ENCODE measurements around the gene CDH4.

The CDH4 gene

GRCh38 chr20:61280217-61280980, 28.3 kb downstream of the CDH4 start:
- TF ChIP-seq FOXM1 (IDR thresholded peaks at IDR 0.05; ENCODE audit: borderline replicate concordance, low read depth) (no peak), TCF12 (IDR thresholded peaks at IDR 0.05; ENCODE audit: low read depth) (no peak), CREB1 (IDR thresholded peaks at IDR 0.05; ENCODE audit: low read depth) (no peak), MAX (IDR thresholded peaks at IDR 0.05) (no peak), RAD21 (IDR thresholded peaks at IDR 0.05; ENCODE audit: low read depth) (no peak), ZBTB7A (IDR thresholded peaks at IDR 0.05; ENCODE audit: low read depth) (no peak), EGR1 (IDR thresholded peaks at IDR 0.05) (no peak), TEAD4 (IDR thresholded peaks at IDR 0.05) (no peak), NFIC (IDR thresholded peaks at IDR 0.05) (no peak), REST (IDR thresholded peaks at IDR 0.05; ENCODE audit: low read depth) (no peak), YY1 (IDR thresholded peaks at IDR 0.05; ENCODE audit: low read depth) (no peak), TAF1 (IDR thresholded peaks at IDR 0.05; ENCODE audit: low read depth) (no peak)

- TF ChIP-seq NFIC (IDR thresholded peaks at IDR 0.05): no peak
- no peak for TF ChIP-seq YY1 (IDR thresholded peaks at IDR 0.05; ENCODE audit: low read depth)
- TF ChIP-seq TCF12 (IDR thresholded peaks at IDR 0.05; ENCODE audit: low read depth): no peak
- no peak for TF ChIP-seq USF1 (IDR thresholded peaks at IDR 0.05)
- no peak for TF ChIP-seq EP300 (IDR thresholded peaks at IDR 0.05; ENCODE audit: borderline replicate concordance)
- TF ChIP-seq MAX (IDR thresholded peaks at IDR 0.05): no peak
- no peak for TF ChIP-seq TAF1 (IDR thresholded peaks at IDR 0.05; ENCODE audit: low read depth)
- TF ChIP-seq ZBTB7A (IDR thresholded peaks at IDR 0.05; ENCODE audit: low read depth): no peak
- TF ChIP-seq FOXM1 (IDR thresholded peaks at IDR 0.05; ENCODE audit: borderline replicate concordance, low read depth): no peak
- no peak for TF ChIP-seq REST (IDR thresholded peaks at IDR 0.05; ENCODE audit: low read depth)
- TF ChIP-seq RAD21 (IDR thresholded peaks at IDR 0.05; ENCODE audit: low read depth): no peak
- no peak for TF ChIP-seq TEAD4 (IDR thresholded peaks at IDR 0.05)
- no peak for TF ChIP-seq EGR1 (IDR thresholded peaks at IDR 0.05)
Measured at GRCh38 chr20:61281286-61281795, 29.3 kb downstream of the CDH4 start.

- no peak for TF ChIP-seq CREB1 (IDR thresholded peaks at IDR 0.05; ENCODE audit: low read depth)
- TF ChIP-seq REST (IDR thresholded peaks at IDR 0.05; ENCODE audit: low read depth): no peak
- TF ChIP-seq EP300 (IDR thresholded peaks at IDR 0.05; ENCODE audit: borderline replicate concordance): no peak
- no peak for TF ChIP-seq TEAD4 (IDR thresholded peaks at IDR 0.05)
- TF ChIP-seq TAF1 (IDR thresholded peaks at IDR 0.05; ENCODE audit: low read depth): no peak
- no peak for TF ChIP-seq MAX (IDR thresholded peaks at IDR 0.05)
- no peak for TF ChIP-seq EGR1 (IDR thresholded peaks at IDR 0.05)
- no peak for TF ChIP-seq ZBTB7A (IDR thresholded peaks at IDR 0.05; ENCODE audit: low read depth)
- no peak for TF ChIP-seq CEBPB (IDR thresholded peaks at IDR 0.05)
- no peak for TF ChIP-seq NFIC (IDR thresholded peaks at IDR 0.05)
- TF ChIP-seq RAD21 (IDR thresholded peaks at IDR 0.05; ENCODE audit: low read depth): no peak
Measured at GRCh38 chr20:61284752-61285151, 32.7 kb downstream of the CDH4 start.

- TF ChIP-seq EGR1 (IDR thresholded peaks at IDR 0.05) (no peak), MAX (IDR thresholded peaks at IDR 0.05) (no peak), CREB1 (IDR thresholded peaks at IDR 0.05; ENCODE audit: low read depth) (no peak), USF1 (IDR thresholded peaks at IDR 0.05) (no peak), CEBPB (IDR thresholded peaks at IDR 0.05) (no peak), FOXM1 (IDR thresholded peaks at IDR 0.05; ENCODE audit: borderline replicate concordance, low read depth) (no peak)
Measured at GRCh38 chr20:61285152-61285645, 33.1 kb downstream of the CDH4 start.

Data from Ishikawa (cell line).